GM12891 (cell line): ENCODE results near the gene SYT14.

Experiments
- POLR2A ChIP-seq: IDR thresholded peaks from 2 replicates; pipeline ENCODE4 v1.6.1; 2011; ENCODE audit warnings: low read depth, low read length, control low read depth
- POLR2AphosphoS5 ChIP-seq: IDR thresholded peaks from 2 replicates; pipeline ENCODE4 v1.6.1; 2011; ENCODE audit warnings: low read depth, low read length, control low read depth

GRCh38 chr1:210024282-210024681 lies 86.3 kb downstream of the SYT14 start:
- TF ChIP-seq POLR2A (no peak), POLR2AphosphoS5 (no peak)
